ENCODE results near the gene ACOX3. TPM values are rescaled to one million over a fixed set of nuclear protein-coding genes. Genes with fewer than 3 reads are reported as not detected.

ACOX3 gene
- polyA plus RNA-seq, 1 of the 3 experiments (the other 2 are of a cell fraction), result 8.4 TPM

GRCh38 chr4:8321771-8322170 is 118.8 kb downstream of the ACOX3 start:
- Histone ChIP-seq H3F3A (replicated peaks; ENCODE audit: insufficient read depth) (no peaks in the 10 kb centered on the region), H3K4me3 (ENCODE audit: low read depth in 2 of 2, low read length in 1 of 2) (no peak overlapping the region), H3K27ac (ENCODE audit: low read depth in 2 of 2, low read length in 1 of 2) (no peak overlapping the region), H2AFZ (ENCODE audit: low read depth) (no peak overlapping the region), H3K9me3 (no peaks in the 10 kb centered on the region), H3K9me2 (no peaks in the 10 kb centered on the region), H3K36me3 (replicated peaks in 1 of 2; ENCODE audit: control insufficient read depth in 1 of 2, insufficient read depth in 2 of 2, low read length in 1 of 2) (no peaks in the 10 kb centered on the region), H3K4me2 (no peak overlapping the region), H3K4me1 (ENCODE audit: control insufficient read depth in 1 of 2, insufficient read depth in 2 of 2, low read depth in 1 of 2, low read length in 1 of 2) (peaks cover 0 to 9% of the 10 kb centered on the region in 2 experiments; a peak in 1 of 4 replicates), H3K9ac (no peak overlapping the region), H4K20me1 (ENCODE audit: insufficient read depth) (no peaks in the 10 kb centered on the region), H3K79me2 (ENCODE audit: insufficient read depth) (no peaks in the 10 kb centered on the region), H3K27me3 (ENCODE audit: insufficient read depth) (no peaks in the 10 kb centered on the region)
- 66% methylated on average over 5 of the region's 5 CpGs for WGBS (ENCODE audit: low lambda C conversion rate)
- no peak for TF ChIP-seq USF2 (IDR thresholded peaks at IDR 0.05; ENCODE audit: borderline replicate concordance, low read depth, low read length)
- TF ChIP-seq REST (IDR thresholded peaks at IDR 0.05; ENCODE audit: low read depth, low read length), result no peak
- no peak for TF ChIP-seq GATA2 (CRISPR knock-in tag; IDR thresholded peaks at IDR 0.05)
- no peak for TF ChIP-seq TAF1 (IDR thresholded peaks at IDR 0.05; ENCODE audit: borderline replicate concordance, low read depth, low read length)
- no peak for TF ChIP-seq POLR2AphosphoS5 (IDR thresholded peaks at IDR 0.05; ENCODE audit: low read depth, low read length)
- TF ChIP-seq MXI1 (IDR thresholded peaks at IDR 0.05; ENCODE audit: low read depth, low read length), result no peak
- TF ChIP-seq JUND (IDR thresholded peaks at IDR 0.05), result no peak
- TF ChIP-seq TCF12 (IDR thresholded peaks at IDR 0.05), result no peak
- no peak for TF ChIP-seq NRF1 (IDR thresholded peaks at IDR 0.05; ENCODE audit: low read depth, low read length)
- TF ChIP-seq SIN3A (IDR thresholded peaks at IDR 0.05; ENCODE audit: borderline replicate concordance, low read depth, low read length), result no peak
- TF ChIP-seq MEF2A (IDR thresholded peaks at IDR 0.05; ENCODE audit: borderline replicate concordance, low read depth), result no peak
- no peak for TF ChIP-seq USF1 (IDR thresholded peaks at IDR 0.05; ENCODE audit: borderline replicate concordance, low read depth)
- TF ChIP-seq RFX5 (IDR thresholded peaks at IDR 0.05; ENCODE audit: low read length), result no peak
- no peak for TF ChIP-seq RAD21 (IDR thresholded peaks at IDR 0.05; ENCODE audit: low read length)
- no peak for TF ChIP-seq YY1 (IDR thresholded peaks at IDR 0.05; ENCODE audit: low read depth)
- no peak for TF ChIP-seq FOXJ3 (CRISPR knock-in tag; IDR thresholded peaks at IDR 0.05)
- TF ChIP-seq ELF1 (IDR thresholded peaks at IDR 0.05), result no peak
- no peak for TF ChIP-seq NFIC (IDR thresholded peaks at IDR 0.05; ENCODE audit: borderline replicate concordance)
- no peak for TF ChIP-seq MAX (IDR thresholded peaks at IDR 0.05; ENCODE audit: low read depth)
- CTCF ChIA-PET, result interaction anchor here (1.1 kb wide), 1 partner anchor 145 kb away, joined by 4 read pairs; no protein-coding TSS in a partner anchor
- POLR2A ChIA-PET, result no interaction called here
- DNase-seq, result no peak
